Osteoblast (primary cell): Measurements from ENCODE around the gene FUOM. TPM values are rescaled to one million over a fixed set of nuclear protein-coding genes. Genes with fewer than 3 reads are reported as not detected.

ENCODE experiments used
- DNase-seq: peaks from one replicate; pipeline ENCODE4 v3.0.0; 2011; ENCODE audit warnings: low spot score, mixed read lengths; ENCODE audit not compliant: insufficient read length; ENCODE audit errors: missing footprints
- H2AFZ ChIP-seq: 2 replicates; pipeline ENCODE4 v1.6.0; 2011; ENCODE audit warnings: mild to moderate bottlenecking, low read length
- H3K27ac ChIP-seq: 2 replicates; pipeline ENCODE4 v1.5.1; 2011; ENCODE audit warnings: mild to moderate bottlenecking, low read depth, low read length, moderate library complexity
- H3K27me3 ChIP-seq: 2 replicates; pipeline ENCODE4 v1.6.0; 2012; ENCODE audit warnings: mild to moderate bottlenecking, control low read depth, inconsistent platforms, low read length, moderate library complexity; ENCODE audit not compliant: insufficient read depth
- H3K36me3 ChIP-seq: 2 replicates; pipeline ENCODE4 v1.5.1; 2011; ENCODE audit warnings: mild to moderate bottlenecking, low read length, control low read depth, moderate library complexity; ENCODE audit not compliant: insufficient read depth
- H3K4me1 ChIP-seq: 2 replicates; pipeline ENCODE4 v1.5.1; 2011; ENCODE audit warnings: mild to moderate bottlenecking, low read length, control low read depth, moderate library complexity; ENCODE audit not compliant: insufficient read depth
- H3K4me2 ChIP-seq: 2 replicates; pipeline ENCODE4 v1.6.0; 2011; ENCODE audit warnings: mild to moderate bottlenecking, low read length; ENCODE audit not compliant: insufficient read depth
- H3K4me3 ChIP-seq: fragments of 200-600 bp; sonication (generic); 3 replicates; pipeline ENCODE4 v1.5.1; 2012; ENCODE audit warnings: mild to moderate bottlenecking, low read length, inconsistent platforms; ENCODE audit not compliant: insufficient read depth
- H3K79me2 ChIP-seq: 2 replicates; pipeline ENCODE4 v1.6.0; 2012; ENCODE audit warnings: mild to moderate bottlenecking, low read length, control low read depth, inconsistent platforms; ENCODE audit not compliant: insufficient read depth
- H3K9me3 ChIP-seq: 2 replicates; pipeline ENCODE4 v1.5.1; 2011; ENCODE audit warnings: low read depth, low read length, control low read depth
- H4K20me1 ChIP-seq: 2 replicates; pipeline ENCODE4 v1.6.0; 2012; ENCODE audit warnings: mild to moderate bottlenecking, low read length, control low read depth; ENCODE audit not compliant: insufficient read depth
- total RNA-seq: library from RNA; depleted of rRNA; stranded (reverse); fragments of >200 nt; gene quantifications from 2 replicates; pipeline ENCODE4 v1.2.3, GENCODE V29; 2012
- TF ChIP-seq, protein P1 (sequence below): IDR thresholded peaks from 2 replicates; pipeline ENCODE4 v1.5.1; 2011; ENCODE audit warnings: mild to moderate bottlenecking, low read depth, low read length, moderate library complexity; ENCODE audit errors: extremely low read depth

The FUOM gene
- total RNA-seq, 1 donor: 5.1 TPM

DNA sequence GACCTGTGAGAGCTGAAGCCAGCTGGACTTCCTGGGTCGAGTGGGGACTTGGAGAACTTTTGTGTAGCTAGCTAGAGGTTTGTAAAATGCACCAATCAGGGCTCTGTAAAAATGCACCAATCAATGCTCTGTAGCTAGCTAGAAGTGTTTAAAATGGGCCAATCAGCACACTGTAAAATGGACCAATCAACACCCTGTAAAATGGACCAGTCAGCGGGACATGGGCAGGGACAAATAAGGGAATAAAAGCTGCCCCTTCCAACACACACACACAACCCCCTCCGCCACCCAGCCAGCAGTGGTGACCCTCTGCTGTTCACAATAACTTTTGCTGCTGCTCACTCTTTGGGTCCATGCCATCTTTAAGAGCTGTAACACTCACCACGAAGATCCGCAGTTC is 42.0 kb downstream of the FUOM start:
- TF ChIP-seq, protein P1, sequence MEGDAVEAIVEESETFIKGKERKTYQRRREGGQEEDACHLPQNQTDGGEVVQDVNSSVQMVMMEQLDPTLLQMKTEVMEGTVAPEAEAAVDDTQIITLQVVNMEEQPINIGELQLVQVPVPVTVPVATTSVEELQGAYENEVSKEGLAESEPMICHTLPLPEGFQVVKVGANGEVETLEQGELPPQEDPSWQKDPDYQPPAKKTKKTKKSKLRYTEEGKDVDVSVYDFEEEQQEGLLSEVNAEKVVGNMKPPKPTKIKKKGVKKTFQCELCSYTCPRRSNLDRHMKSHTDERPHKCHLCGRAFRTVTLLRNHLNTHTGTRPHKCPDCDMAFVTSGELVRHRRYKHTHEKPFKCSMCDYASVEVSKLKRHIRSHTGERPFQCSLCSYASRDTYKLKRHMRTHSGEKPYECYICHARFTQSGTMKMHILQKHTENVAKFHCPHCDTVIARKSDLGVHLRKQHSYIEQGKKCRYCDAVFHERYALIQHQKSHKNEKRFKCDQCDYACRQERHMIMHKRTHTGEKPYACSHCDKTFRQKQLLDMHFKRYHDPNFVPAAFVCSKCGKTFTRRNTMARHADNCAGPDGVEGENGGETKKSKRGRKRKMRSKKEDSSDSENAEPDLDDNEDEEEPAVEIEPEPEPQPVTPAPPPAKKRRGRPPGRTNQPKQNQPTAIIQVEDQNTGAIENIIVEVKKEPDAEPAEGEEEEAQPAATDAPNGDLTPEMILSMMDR: no peak
- peaks cover 7% of the 10 kb centered on the region for H3K36me3 ChIP-seq
- no peak overlapping the region for H3K4me2 ChIP-seq
- no peaks in the 10 kb centered on the region for H3K9me3 ChIP-seq
- no peak overlapping the region for H3K4me3 ChIP-seq
- no peak for DNase-seq
- no peaks in the 10 kb centered on the region for H4K20me1 ChIP-seq
- H2AFZ ChIP-seq: no peak overlapping the region
- H3K4me1 ChIP-seq: no peaks in the 10 kb centered on the region
- no peaks in the 10 kb centered on the region for H3K27me3 ChIP-seq
- H3K27ac ChIP-seq: no peak overlapping the region
- H3K79me2 ChIP-seq: no peaks in the 10 kb centered on the region

DNA sequence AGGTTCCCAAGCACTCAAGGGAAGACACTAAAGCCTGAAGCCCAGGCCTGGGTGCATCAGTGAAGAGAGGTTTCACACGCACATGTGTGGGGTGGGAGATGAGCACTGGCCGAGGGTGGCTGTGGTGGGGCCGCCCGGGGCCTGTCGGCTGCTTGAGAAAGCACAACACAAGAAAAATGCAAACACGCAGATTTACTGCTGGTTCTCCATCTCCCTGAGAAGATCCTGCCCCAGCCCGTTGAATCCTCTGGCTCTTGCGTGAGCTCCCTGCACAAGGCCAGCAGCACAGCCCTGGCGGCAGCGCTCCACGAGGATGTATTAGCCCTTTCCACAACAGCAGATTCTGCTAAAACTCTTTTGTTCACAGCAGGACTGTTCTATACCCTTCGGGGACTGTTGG is 42.9 kb downstream of the FUOM start:
- Histone ChIP-seq H3K4me2 (no peak overlapping the region), H3K79me2 (no peaks in the 10 kb centered on the region), H3K4me3 (no peak overlapping the region), H3K27ac (no peak overlapping the region), H4K20me1 (no peaks in the 10 kb centered on the region), H3K9me3 (no peaks in the 10 kb centered on the region), H2AFZ (no peak overlapping the region), H3K36me3 (peaks cover 12% of the 10 kb centered on the region), H3K27me3 (no peaks in the 10 kb centered on the region), H3K4me1 (no peaks in the 10 kb centered on the region)
- no peak for DNase-seq
- TF ChIP-seq, protein P1: no peak

DNA sequence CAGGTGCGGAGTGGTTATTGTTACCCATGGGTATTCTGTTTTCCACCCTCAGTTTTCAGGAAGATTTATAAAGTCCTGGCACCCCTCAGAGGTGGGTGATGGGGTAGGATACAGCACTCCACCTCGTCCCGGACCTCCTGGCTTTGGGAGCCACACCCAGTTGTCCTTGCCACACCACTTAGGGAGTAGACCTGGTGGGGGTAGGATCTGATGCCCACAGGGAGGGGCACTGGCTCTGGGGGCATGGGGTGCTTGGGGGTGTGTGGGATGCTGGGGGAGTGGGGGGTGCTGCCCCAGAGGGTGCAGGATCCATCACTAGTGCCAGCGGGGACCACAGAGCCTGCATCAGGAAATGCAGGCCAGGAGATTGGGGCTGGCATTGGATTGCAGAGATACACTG is 44.6 kb downstream of the FUOM start:
- no peak for DNase-seq
- H2AFZ ChIP-seq: no peak overlapping the region
- no peaks in the 10 kb centered on the region for H3K27me3 ChIP-seq
- H3K9me3 ChIP-seq: no peaks in the 10 kb centered on the region
- H3K27ac ChIP-seq: no peak overlapping the region
- H3K36me3 ChIP-seq: peaks cover 12% of the 10 kb centered on the region
- no peak overlapping the region for H3K4me3 ChIP-seq
- H3K4me1 ChIP-seq: no peaks in the 10 kb centered on the region
- peaks cover 5% of the 10 kb centered on the region for H4K20me1 ChIP-seq
- TF ChIP-seq, protein P1: no peak
- no peak overlapping the region for H3K4me2 ChIP-seq
- peaks cover 4% of the 10 kb centered on the region for H3K79me2 ChIP-seq

DNA sequence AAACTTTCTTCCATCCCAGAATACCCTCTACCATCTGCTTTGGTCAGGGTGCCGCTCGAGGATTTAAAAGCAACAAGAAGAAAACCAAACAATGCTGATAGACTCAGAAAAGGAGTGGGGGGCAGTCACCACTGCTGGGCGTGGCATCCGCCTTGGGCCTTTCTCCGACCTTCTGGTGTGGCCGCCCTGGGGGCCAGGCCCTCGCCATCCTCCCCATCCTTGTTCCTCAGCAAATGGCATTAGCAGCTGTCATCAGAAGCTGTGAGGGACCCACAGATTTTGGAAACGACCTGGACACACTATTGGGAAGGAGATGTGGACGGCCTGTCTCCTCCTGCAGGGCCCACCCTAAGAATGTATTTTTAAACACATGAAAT is 45.1 kb downstream of the FUOM start:
- no peak for DNase-seq
- Histone ChIP-seq H3K79me2 (peaks cover 8% of the 10 kb centered on the region), H3K27ac (no peak overlapping the region), H3K9me3 (no peaks in the 10 kb centered on the region), H3K4me2 (no peak overlapping the region), H3K27me3 (no peaks in the 10 kb centered on the region), H4K20me1 (peaks cover 8% of the 10 kb centered on the region), H3K36me3 (peaks cover 12% of the 10 kb centered on the region), H3K4me3 (no peak overlapping the region), H3K4me1 (peaks cover 3% of the 10 kb centered on the region), H2AFZ (no peak overlapping the region)
- TF ChIP-seq, protein P1: no peak
